CD8-positive, alpha-beta memory T cell (primary cell): ENCODE results near the gene PIGC. TPM values are rescaled to one million over a fixed set of nuclear protein-coding genes. Genes with fewer than 3 reads are reported as not detected.

Experiments
- CTCF ChIA-PET: fragments of 350-600 bp; sonication (Branson Sonifier 250); formaldehyde crosslinking; loops from one replicate; lab custom pipeline; 2021; ENCODE audit warnings: antibody characterized with exemption; lab: Charles Lee
- POLR2A ChIA-PET: fragments of 350-600 bp; sonication (Branson Sonifier 250); formaldehyde crosslinking; loops from one replicate; lab custom pipeline; 2021; ENCODE audit warnings: antibody characterized with exemption; lab: Charles Lee
- DNase-seq, 5 donors: peaks; one replicate each; pipeline versions ENCODE4 v3.0.0 to v3.0.0-alpha.2; 2020 to 2022; ENCODE audit warnings: mixed read lengths in 1 of 5
- H3K27ac ChIP-seq: one replicate; pipeline ENCODE4 v1.7.0; 2013; ENCODE audit warnings: low read depth, mild to moderate bottlenecking, low read length, moderate library complexity
- H3K27me3 ChIP-seq: 2 replicates; pipeline ENCODE4 v1.7.0; 2013; ENCODE audit warnings: low read length, mild to moderate bottlenecking; ENCODE audit not compliant: insufficient read depth, poor library complexity, severe bottlenecking
- H3K36me3 ChIP-seq: 2 replicates; pipeline ENCODE4 v1.7.0; 2013; ENCODE audit warnings: mild to moderate bottlenecking, low read length, moderate library complexity; ENCODE audit not compliant: insufficient read depth
- H3K4me1 ChIP-seq: 2 replicates; pipeline ENCODE4 v1.7.0; 2013; ENCODE audit warnings: mild to moderate bottlenecking, low read length, moderate library complexity; ENCODE audit not compliant: insufficient read depth
- H3K4me3 ChIP-seq: 2 replicates; pipeline ENCODE4 v1.7.0; 2013; ENCODE audit warnings: mild to moderate bottlenecking, low read length
- H3K9me3 ChIP-seq: 2 replicates; pipeline ENCODE4 v1.7.0; 2013; ENCODE audit warnings: mild to moderate bottlenecking, low read length
- H3K27ac Mint-ChIP-seq, 8 donors: one replicate each; pipeline ENCODE4 v1.8.0; 2020 to 2021; ENCODE audit warnings: mixed read lengths in 8 of 8, mild to moderate bottlenecking in 6 of 8, inconsistent platforms in 3 of 8, moderate library complexity in 3 of 8
- H3K27me3 Mint-ChIP-seq, 2 donors: one replicate each; pipeline ENCODE4 v1.8.0; 2020 to 2021; ENCODE audit warnings: mixed read lengths in 2 of 2, mild to moderate bottlenecking in 1 of 2, moderate library complexity in 1 of 2
- H3K36me3 Mint-ChIP-seq, 3 donors: one replicate each; pipeline ENCODE4 v1.8.0; 2020 to 2021; ENCODE audit warnings: mixed read lengths in 3 of 3, inconsistent platforms in 1 of 3, mild to moderate bottlenecking in 1 of 3
- H3K4me1 Mint-ChIP-seq, 3 donors: one replicate each; pipeline ENCODE4 v1.8.0; 2020 to 2021; ENCODE audit warnings: mixed read lengths in 3 of 3, inconsistent platforms in 1 of 3, mild to moderate bottlenecking in 1 of 3
- H3K4me3 Mint-ChIP-seq, 7 donors: one replicate each; pipeline ENCODE4 v1.8.0; 2020 to 2021; ENCODE audit warnings: mixed read lengths in 7 of 7, mild to moderate bottlenecking in 6 of 7, moderate library complexity in 4 of 7, inconsistent platforms in 2 of 7
- H3K9me3 Mint-ChIP-seq, 5 donors: one replicate each; pipeline ENCODE4 v1.8.0; 2020 to 2022; ENCODE audit warnings: mixed read lengths in 5 of 5, mild to moderate bottlenecking in 3 of 5, moderate library complexity in 2 of 5, inconsistent platforms in 1 of 5
- polyA plus RNA-seq: library from polyadenylated mRNA; unstranded; fragments of 300-500 nt; fragmentation: Illumina TruSeq; gene quantifications from one replicate; pipeline ENCODE4 v1.2.3, GENCODE V29; 2021
- total RNA-seq, 2 experiments: library from RNA; stranded (reverse); gene quantifications; one replicate each; pipeline ENCODE4 v1.2.3, GENCODE V29; 2021

PIGC gene
- total and polyA plus RNA-seq, 3 experiments from 2014 or later = 26.4 to 88.5 (median 27.8) TPM

DNA sequence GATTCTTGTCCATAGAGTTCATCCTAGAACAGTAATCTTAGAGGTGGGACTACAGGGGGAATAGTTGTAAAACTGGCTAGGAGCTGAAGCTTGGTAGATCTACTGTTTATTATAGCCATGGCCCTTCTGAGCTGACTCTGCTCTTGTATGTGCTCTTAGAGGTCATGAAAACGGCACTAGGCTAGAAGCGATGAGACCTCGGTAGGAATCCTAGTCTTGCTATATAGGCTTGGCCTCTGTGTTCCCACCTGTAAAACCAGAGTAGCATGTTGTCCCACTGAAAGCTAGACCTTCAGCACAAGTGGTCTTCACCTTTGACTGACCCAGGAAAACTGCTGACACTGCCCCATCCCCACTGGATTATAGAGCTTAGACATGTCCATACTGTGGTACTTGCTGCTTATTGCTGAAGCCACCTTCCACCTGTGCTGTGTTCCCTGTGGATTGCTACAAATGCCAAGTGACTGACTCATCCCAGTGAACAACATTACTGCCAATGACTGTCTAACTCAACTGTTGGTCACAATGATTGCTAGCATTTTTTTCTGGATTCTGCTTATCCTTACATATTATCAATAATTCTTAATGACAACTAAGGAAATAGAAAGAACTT is 23.0 kb upstream of the PIGC start:
- CTCF ChIA-PET = no interaction called here
- H3K4me3 Mint-ChIP-seq = no peak overlapping the region
- no peak overlapping the region for H3K27ac Mint-ChIP-seq

DNA sequence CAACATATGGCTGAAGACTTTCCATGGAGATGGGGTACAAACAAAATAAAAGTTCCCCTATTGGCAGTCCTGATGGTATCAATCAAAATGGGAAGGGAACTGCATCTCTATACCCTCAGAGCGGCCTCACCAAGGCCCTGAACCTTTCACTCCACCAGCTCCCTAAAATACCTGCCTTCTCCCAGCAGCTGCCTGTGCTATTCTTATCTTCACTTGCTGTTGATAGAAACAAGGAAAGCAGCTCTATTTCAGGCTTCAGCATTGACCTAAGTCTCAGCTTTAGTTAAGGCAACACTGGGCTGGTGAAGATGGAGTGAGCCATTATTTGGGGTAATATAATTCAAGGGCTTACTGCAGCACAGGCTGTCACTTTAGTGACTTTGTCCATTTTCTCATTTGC is 21.7 kb upstream of the PIGC start:
- peaks cover 3 to 16% of the 10 kb centered on the region in 2 donors for H3K27me3 Mint-ChIP-seq

More for the DNA sequence above, 23.0 kb upstream of the PIGC start:
- Mint-ChIP-seq H3K9me3 (no peaks in the 10 kb centered on the region), H3K36me3 (no peaks in the 10 kb centered on the region), H3K4me1 (no peaks in the 10 kb centered on the region), H3K27me3 (peaks cover 1 to 16% of the 10 kb centered on the region in 2 donors)
- Histone ChIP-seq H3K4me3 (no peak overlapping the region), H3K9me3 (no peaks in the 10 kb centered on the region), H3K27me3 (no peaks in the 10 kb centered on the region), H3K27ac (no peak overlapping the region), H3K4me1 (no peaks in the 10 kb centered on the region), H3K36me3 (no peaks in the 10 kb centered on the region)
- POLR2A ChIA-PET = no interaction called here
- no peak for DNase-seq

DNA sequence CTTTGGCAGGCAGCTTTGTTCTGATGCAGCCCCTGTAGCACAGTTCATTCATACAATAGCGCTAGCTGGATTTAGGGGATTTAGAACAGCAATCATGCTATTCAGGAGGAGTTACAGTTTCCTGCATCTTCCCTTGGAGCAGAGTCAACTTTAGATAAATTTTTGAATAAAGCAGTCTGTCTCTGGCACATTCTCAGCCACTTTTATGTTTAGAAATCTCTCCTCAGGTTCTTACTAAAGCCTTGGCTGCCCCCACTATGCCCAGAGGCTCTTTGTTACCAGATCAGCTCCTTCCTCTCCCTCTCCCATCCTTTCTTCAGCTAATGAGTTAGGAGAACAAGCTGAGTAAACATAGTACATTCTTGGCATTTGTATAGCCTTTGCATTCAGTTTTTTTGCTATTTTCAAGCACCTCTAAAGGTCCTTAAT is 17.0 kb upstream of the PIGC start:
- POLR2A ChIA-PET = no interaction called here
- peaks cover 0 to 4% (median 0%) of the 10 kb centered on the region in 3 donors for H3K36me3 Mint-ChIP-seq
- H3K4me3 Mint-ChIP-seq = no peak overlapping the region
- H3K27me3 Mint-ChIP-seq = peaks cover 5 to 10% of the 10 kb centered on the region in 2 donors
- Histone ChIP-seq H3K4me3 (no peak overlapping the region), H3K27me3 (no peaks in the 10 kb centered on the region), H3K36me3 (no peaks in the 10 kb centered on the region), H3K9me3 (no peaks in the 10 kb centered on the region), H3K27ac (no peak overlapping the region), H3K4me1 (no peaks in the 10 kb centered on the region)
- no peaks in the 10 kb centered on the region for H3K4me1 Mint-ChIP-seq
- no peak for DNase-seq
- CTCF ChIA-PET = interaction anchor here (1.0 kb wide), 1 partner anchor 10 kb away, joined by 3 read pairs; no protein-coding TSS in a partner anchor
- H3K27ac Mint-ChIP-seq = no peak overlapping the region
- peaks cover 0 to 1% (median 0%) of the 10 kb centered on the region in 5 donors for H3K9me3 Mint-ChIP-seq

More for the DNA sequence above, 21.7 kb upstream of the PIGC start:
- H3K27me3 ChIP-seq = no peaks in the 10 kb centered on the region
- Mint-ChIP-seq H3K4me1 (no peaks in the 10 kb centered on the region), H3K36me3 (no peaks in the 10 kb centered on the region), H3K27ac (no peak overlapping the region), H3K9me3 (no peaks in the 10 kb centered on the region), H3K4me3 (no peak overlapping the region)
- H3K36me3 ChIP-seq = no peaks in the 10 kb centered on the region
- DNase-seq = no peak
- no peaks in the 10 kb centered on the region for H3K4me1 ChIP-seq
- H3K4me3 ChIP-seq = no peak overlapping the region
- no peaks in the 10 kb centered on the region for H3K9me3 ChIP-seq
- ChIA-PET POLR2A (no interaction called here), CTCF (no interaction called here)
- no peak overlapping the region for H3K27ac ChIP-seq

DNA sequence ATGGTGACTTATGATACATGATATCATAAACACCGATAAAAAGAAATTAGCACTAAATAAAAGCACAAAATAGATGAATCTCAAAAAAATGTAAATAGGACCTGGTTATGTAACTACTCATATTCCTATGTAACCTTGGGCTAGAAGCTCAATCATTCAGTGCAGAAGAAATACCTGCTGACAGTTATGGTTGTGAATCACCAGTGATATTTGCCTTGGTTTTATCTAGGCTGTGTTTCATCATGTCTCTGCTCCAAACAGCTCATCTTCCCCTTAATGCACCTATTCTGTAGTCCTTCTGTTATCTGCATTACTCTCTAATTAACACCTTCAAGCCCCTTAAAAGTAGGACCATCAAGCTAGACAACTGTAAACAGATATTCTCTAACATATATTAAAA is 16.3 kb upstream of the PIGC start:
- H3K4me1 Mint-ChIP-seq = no peaks in the 10 kb centered on the region
- no peak overlapping the region for H3K27ac Mint-ChIP-seq
- peaks cover 0 to 4% (median 0%) of the 10 kb centered on the region in 3 donors for H3K36me3 Mint-ChIP-seq
- ChIA-PET POLR2A (no interaction called here), CTCF (no interaction called here)
- H3K9me3 Mint-ChIP-seq = peaks cover 0 to 1% (median 0%) of the 10 kb centered on the region in 5 donors
- H3K9me3 ChIP-seq = no peaks in the 10 kb centered on the region
- H3K27me3 ChIP-seq = no peaks in the 10 kb centered on the region
- no peak overlapping the region for H3K4me3 Mint-ChIP-seq
- H3K27me3 Mint-ChIP-seq = peaks cover 4 to 10% of the 10 kb centered on the region in 2 donors
- no peak overlapping the region for H3K4me3 ChIP-seq
- DNase-seq = no peak
- no peaks in the 10 kb centered on the region for H3K36me3 ChIP-seq
- H3K4me1 ChIP-seq = no peaks in the 10 kb centered on the region
- H3K27ac ChIP-seq = no peak overlapping the region

DNA sequence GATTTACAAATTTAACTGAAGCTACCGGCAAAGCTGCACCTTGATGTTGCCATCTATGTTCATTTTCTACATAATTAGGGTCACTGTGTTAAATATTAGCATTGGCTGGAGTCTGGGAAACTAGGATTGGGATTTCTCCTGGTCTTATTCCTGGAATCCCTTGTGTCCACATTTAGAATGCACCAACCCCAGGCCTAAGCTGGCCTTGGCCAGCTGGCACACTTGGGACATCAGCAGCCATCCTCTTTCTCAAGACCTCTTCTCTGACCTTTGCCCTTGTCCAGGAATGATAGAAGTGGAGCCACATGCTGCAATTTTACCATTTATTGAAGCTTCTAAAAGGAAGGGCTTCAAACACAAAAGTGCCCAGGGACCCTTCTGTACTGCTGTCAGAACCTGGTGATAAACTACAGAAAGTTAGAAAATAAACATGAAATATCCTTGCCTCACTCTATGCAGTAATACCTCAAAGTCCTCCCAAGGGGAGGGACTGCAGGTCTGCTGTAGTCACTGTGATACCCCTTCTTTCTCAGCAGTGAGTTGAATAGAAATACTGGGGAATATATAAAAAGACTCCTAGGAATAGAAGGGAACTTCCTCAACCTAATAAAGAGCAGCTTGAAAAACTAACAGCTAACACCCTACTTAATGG is 13.7 kb upstream of the PIGC start:
- DNase-seq = no peak
- no peak overlapping the region for H3K4me3 Mint-ChIP-seq
- Histone ChIP-seq H3K4me3 (no peak overlapping the region), H3K27ac (no peak overlapping the region), H3K27me3 (no peaks in the 10 kb centered on the region), H3K36me3 (no peaks in the 10 kb centered on the region), H3K9me3 (no peaks in the 10 kb centered on the region), H3K4me1 (no peaks in the 10 kb centered on the region)
- CTCF ChIA-PET = interaction anchor here (1.5 kb wide), 1 partner anchor 13 kb away, joined by 4 read pairs; no protein-coding TSS in a partner anchor
- H3K9me3 Mint-ChIP-seq = peaks cover 0 to 1% (median 0%) of the 10 kb centered on the region in 5 donors
- POLR2A ChIA-PET = no interaction called here
- H3K4me1 Mint-ChIP-seq = no peaks in the 10 kb centered on the region
- no peak overlapping the region for H3K27ac Mint-ChIP-seq
- peaks cover 0 to 4% (median 0%) of the 10 kb centered on the region in 3 donors for H3K36me3 Mint-ChIP-seq
- peaks cover 5 to 10% of the 10 kb centered on the region in 2 donors for H3K27me3 Mint-ChIP-seq

DNA sequence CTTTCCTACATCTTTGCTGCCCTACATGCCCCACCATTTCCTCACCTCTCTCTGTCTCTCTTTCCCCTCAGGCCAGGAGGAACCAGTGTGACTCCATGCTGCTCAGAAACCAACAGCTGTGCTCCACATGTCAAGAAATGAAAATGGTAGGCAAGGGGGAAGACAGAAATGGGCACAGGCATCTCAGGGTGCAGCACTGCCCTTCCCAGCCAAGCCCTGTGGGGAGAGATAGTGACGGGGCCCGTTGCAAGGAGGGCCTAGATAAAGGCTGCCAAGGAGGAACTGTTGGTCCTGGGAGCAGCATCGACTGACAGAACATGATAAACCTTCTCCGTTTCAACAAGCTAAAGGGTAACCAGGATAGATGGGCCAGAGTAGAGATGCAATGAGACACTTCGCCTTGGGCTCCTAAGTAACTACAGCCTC is 12.5 kb upstream of the PIGC start:
- no peaks in the 10 kb centered on the region for H3K4me1 ChIP-seq
- H3K27ac Mint-ChIP-seq = no peak overlapping the region

DNA sequence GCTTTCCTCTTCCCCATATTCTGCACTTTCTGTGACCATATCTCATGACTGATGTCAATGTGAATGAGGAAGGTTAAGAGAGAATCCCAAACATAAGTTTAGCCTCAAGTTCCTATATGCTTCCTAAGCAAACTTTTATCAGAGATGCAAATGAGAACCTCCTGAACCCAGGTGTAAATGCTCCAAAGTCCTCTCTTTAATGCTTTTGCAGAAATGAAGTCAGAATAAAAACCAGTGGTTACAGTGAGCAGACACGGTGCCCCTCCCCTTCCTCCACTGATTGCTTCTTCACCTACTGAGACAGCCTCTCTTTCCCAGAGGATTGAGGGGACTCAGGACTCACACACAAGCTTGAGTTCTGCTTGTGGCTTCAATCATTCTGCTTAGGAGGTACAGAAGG is 11.6 kb upstream of the PIGC start:
- Histone ChIP-seq H3K9me3 (no peaks in the 10 kb centered on the region), H3K4me1 (peaks cover 8% of the 10 kb centered on the region), H3K27me3 (no peaks in the 10 kb centered on the region), H3K36me3 (no peaks in the 10 kb centered on the region), H3K4me3 (no peak overlapping the region), H3K27ac (no peak overlapping the region)
- Mint-ChIP-seq H3K27me3 (peaks cover 3 to 10% of the 10 kb centered on the region in 2 donors), H3K27ac (no peak overlapping the region), H3K4me3 (no peak overlapping the region), H3K36me3 (peaks cover 0 to 4% (median 0%) of the 10 kb centered on the region in 3 donors), H3K4me1 (peaks cover 1 to 10% (median 9%) of the 10 kb centered on the region in 3 donors), H3K9me3 (peaks cover 0 to 1% (median 0%) of the 10 kb centered on the region in 5 donors)
- DNase-seq = no peak
- CTCF ChIA-PET = no interaction called here
- POLR2A ChIA-PET = no interaction called here

More for the DNA sequence above, 12.5 kb upstream of the PIGC start:
- Histone ChIP-seq H3K27ac (no peak overlapping the region), H3K4me3 (no peak overlapping the region), H3K36me3 (no peaks in the 10 kb centered on the region), H3K27me3 (no peaks in the 10 kb centered on the region), H3K9me3 (no peaks in the 10 kb centered on the region)
- H3K4me3 Mint-ChIP-seq = no peak overlapping the region
- peaks cover 3 to 10% of the 10 kb centered on the region in 2 donors for H3K27me3 Mint-ChIP-seq
- CTCF ChIA-PET = no interaction called here
- peaks cover 0 to 4% (median 0%) of the 10 kb centered on the region in 3 donors for H3K36me3 Mint-ChIP-seq
- H3K9me3 Mint-ChIP-seq = peaks cover 0 to 1% (median 0%) of the 10 kb centered on the region in 5 donors
- peaks cover 0 to under 1% (median 0%) of the 10 kb centered on the region in 3 donors for H3K4me1 Mint-ChIP-seq
- POLR2A ChIA-PET = no interaction called here
- DNase-seq = no peak

DNA sequence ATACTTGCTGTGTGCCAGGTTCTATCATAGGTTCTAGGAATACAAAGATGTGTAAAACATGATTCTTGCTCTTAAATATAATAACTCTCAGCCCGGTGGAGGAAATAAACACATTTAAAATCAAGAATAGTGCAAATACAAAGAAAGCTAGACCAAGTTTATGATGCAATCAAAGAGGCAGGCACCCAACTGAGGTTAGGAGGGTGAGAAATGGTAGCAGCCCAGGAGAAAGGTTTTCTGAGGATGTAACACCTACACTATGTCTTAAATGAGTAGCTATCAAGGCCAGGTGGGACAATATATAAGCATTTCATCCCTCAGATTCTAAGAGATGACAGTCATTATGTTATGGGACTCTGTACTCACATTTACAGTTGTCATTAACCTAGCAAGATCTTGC is 9.7 kb upstream of the PIGC start:
- no peak for DNase-seq

More for the DNA sequence above, 9.7 kb upstream of the PIGC start:
- no peak overlapping the region for H3K27ac ChIP-seq
- Mint-ChIP-seq H3K9me3 (peaks cover 0 to 1% (median 0%) of the 10 kb centered on the region in 5 donors), H3K27me3 (peaks cover 3 to 10% of the 10 kb centered on the region in 2 donors), H3K4me1 (peaks cover 6 to 24% (median 22%) of the 10 kb centered on the region in 3 donors), H3K27ac (no peak overlapping the region), H3K4me3 (no peak overlapping the region), H3K36me3 (peaks cover 0 to 4% (median 0%) of the 10 kb centered on the region in 3 donors)
- ChIA-PET CTCF (no interaction called here), POLR2A (no interaction called here)
- H3K27me3 ChIP-seq = no peaks in the 10 kb centered on the region
- H3K4me3 ChIP-seq = no peak overlapping the region
- peaks cover 17% of the 10 kb centered on the region for H3K4me1 ChIP-seq
- H3K36me3 ChIP-seq = no peaks in the 10 kb centered on the region
- no peaks in the 10 kb centered on the region for H3K9me3 ChIP-seq
